Measurements from ENCODE around the gene CNTNAP2. TPM values are rescaled to one million over a fixed set of nuclear protein-coding genes. Genes with fewer than 3 reads are reported as not detected.

The CNTNAP2 gene
- total and polyA plus RNA-seq, 2 of the 13 experiments (the other 11 are each of a cell fraction or from before 2014, with no cell fraction given) = 0.40 to 0.42 TPM

GRCh38 chr7:146591976-146592375 is 475.4 kb downstream of the CNTNAP2 start:
- POLR2A ChIA-PET = no interaction called here

More at GRCh38 chr7:146591976-146592375, 475.4 kb downstream of the CNTNAP2 start:
- CTCF ChIA-PET (ENCODE audit: low intra/inter-chr PET ratio, low total read pairs) = no interaction called here
- H3K4me1 ChIP-seq (ENCODE audit: insufficient read depth, low read length) = no peaks in the 10 kb centered on the region
- no peaks in the 10 kb centered on the region for H3K36me3 ChIP-seq (replicated peaks in 1 of 2; ENCODE audit: control insufficient read depth in 1 of 2, insufficient read depth in 2 of 2, low read length in 2 of 2)
- H3K9ac ChIP-seq (ENCODE audit: insufficient read depth, low read depth, low read length) = no peak overlapping the region
- in situ Hi-C loops (cut with HindIII; ENCODE audit: extremely low pct_ligation_motif_present, low pct_unique_long_range_greater_than_20kb) = no loop called here
- ATAC-seq (no peak), FAIRE-seq (no peak), DNase-seq (ENCODE audit: low spot score) (no peak)
- no TSS peak for BruUV-seq (replicated peaks)
- WGBS (ENCODE audit: low lambda C conversion rate) = 0% methylated on average over 1 of the region's 1 CpG
- no peak overlapping the region for H3K27ac ChIP-seq (ENCODE audit: extremely low read length, insufficient read depth, low read length)
- no peaks in the 10 kb centered on the region for H3K79me2 ChIP-seq (ENCODE audit: insufficient read depth, low read length)
- no peaks in the 10 kb centered on the region for H4K20me1 ChIP-seq (ENCODE audit: insufficient read depth, low read length)
- no peaks in the 10 kb centered on the region for H3K27me3 ChIP-seq (ENCODE audit: control insufficient read depth in 1 of 2, insufficient read depth in 2 of 2, low read length in 2 of 2)
- no peak overlapping the region for H3K4me2 ChIP-seq (ENCODE audit: low read depth, low read length)
- TF ChIP-seq HNRNPUL1 (IDR thresholded peaks at IDR 0.05; ENCODE audit: low read depth, low read length) = no peak
- TF ChIP-seq TFDP2 (CRISPR knock-in tag; IDR thresholded peaks at IDR 0.05) = no peak
- TF ChIP-seq ZSCAN22 (CRISPR knock-in tag; IDR thresholded peaks at IDR 0.05) = no peak
- no peak for TF ChIP-seq TIGD3 (CRISPR knock-in tag; IDR thresholded peaks at IDR 0.05; ENCODE audit: borderline replicate concordance)
- no peak overlapping the region for H3K4me3 ChIP-seq (replicated peaks in 1 of 3; ENCODE audit: insufficient read depth in 1 of 3, low read depth in 2 of 3, low read length in 3 of 3)
- no peak overlapping the region for H2AFZ ChIP-seq (ENCODE audit: low read length)
- peaks cover 93% of the 10 kb centered on the region for H3K9me3 ChIP-seq (ENCODE audit: low read length)
- intact Hi-C loops (cut with micrococcal nuclease; ENCODE audit: unreplicated experiment) = no loop called here
